HG03103 (cell line): ENCODE data around the gene MSMO1.

ENCODE experiments used
- ATAC-seq: cut with Tn5 transposase; IDR thresholded peaks from one replicate; pipeline ENCODE4 v1.9.1; 2021; ENCODE audit warnings: low read depth; ENCODE audit not compliant: unreplicated experiment

Gene MSMO1

GRCh38 chr4:165359506-165359905, 32.0 kb downstream of the MSMO1 start:
- no peak for ATAC-seq

GRCh38 chr4:165360041-165360695, 32.7 kb downstream of the MSMO1 start:
- no peak for ATAC-seq

- no peak for ATAC-seq
Observed at GRCh38 chr4:165360985-165361670, 33.7 kb downstream of the MSMO1 start.

- no peak for ATAC-seq
Observed at GRCh38 chr4:165361810-165362209, 34.3 kb downstream of the MSMO1 start.

- ATAC-seq = no peak
Observed at GRCh38 chr4:165364452-165365080, 37.1 kb downstream of the MSMO1 start.

- no peak for ATAC-seq
Observed at GRCh38 chr4:165367040-165367439, 39.6 kb downstream of the MSMO1 start.

GRCh38 chr4:165368114-165368513, 40.6 kb downstream of the MSMO1 start:
- no peak for ATAC-seq

GRCh38 chr4:165368567-165368966, 41.1 kb downstream of the MSMO1 start:
- ATAC-seq = no peak

GRCh38 chr4:165369522-165369921, 42.1 kb downstream of the MSMO1 start:
- no peak for ATAC-seq

GRCh38 chr4:165370530-165370929, 43.1 kb downstream of the MSMO1 start:
- ATAC-seq = no peak

- no peak for ATAC-seq
Observed at GRCh38 chr4:165375465-165375864, 48.0 kb downstream of the MSMO1 start.

- ATAC-seq = no peak
Observed at GRCh38 chr4:165378398-165378744, 50.9 kb downstream of the MSMO1 start.

GRCh38 chr4:165378745-165379677, 51.5 kb downstream of the MSMO1 start, which contains the start of gene CPE:
Gene CPE, plus strand, starts transcription at chr4:165379008. Its CDS starts 214 bp downstream, at chr4:165379222.
- ATAC-seq = peak; percentile 95

GRCh38 chr4:165379678-165380064, 52.2 kb downstream of the MSMO1 start:
- no peak for ATAC-seq

GRCh38 chr4:165380805-165381204, 53.3 kb downstream of the MSMO1 start:
- no peak for ATAC-seq

- ATAC-seq = no peak
Observed at GRCh38 chr4:165381821-165382373, 54.4 kb downstream of the MSMO1 start.

GRCh38 chr4:165382640-165383039, 55.2 kb downstream of the MSMO1 start:
- ATAC-seq = no peak

GRCh38 chr4:165383591-165384073, 56.2 kb downstream of the MSMO1 start:
- ATAC-seq = no peak

GRCh38 chr4:165384186-165384585, 56.7 kb downstream of the MSMO1 start:
- no peak for ATAC-seq

GRCh38 chr4:165384598-165384997, 57.1 kb downstream of the MSMO1 start:
- ATAC-seq = no peak
